HepG2 (cell line): ENCODE results near the gene CMTM3. TPM values are rescaled to one million over a fixed set of nuclear protein-coding genes. Genes with fewer than 3 reads are reported as not detected.

Experiments
- ATAC-seq: fragments of 200-7000 bp; cut with Tn5 transposase; 3 replicates; pipeline ENCODE4 v1.9.1; 2020; ENCODE audit warnings: mild to moderate bottlenecking, moderate library complexity
- BruUV-seq: library from RNA; stranded (reverse); fragments of 400-500 nt; replicated peaks from 2 replicates; lab custom pipeline; 2021; lab: Mats Ljungman, UMichigan
- CTCF ChIA-PET: fragments of 300-600 bp; formaldehyde crosslinking; extraction: SDS; loops from one replicate; lab custom pipeline; 2021; ENCODE audit warnings: low total read pairs, inconsistent platforms, low intra/inter-chr PET ratio; lab: Yijun Ruan, JAX
- POLR2A ChIA-PET: fragments of 350-600 bp; sonication (Branson Sonifier 250); formaldehyde crosslinking; loops from one replicate; lab custom pipeline; 2020; ENCODE audit warnings: antibody characterized with exemption, inconsistent platforms; lab: Yijun Ruan, JAX
- DNase-seq: peaks from one replicate; pipeline ENCODE4 v3.0.0-alpha.2; 2015; ENCODE audit warnings: low spot score
- FAIRE-seq: peaks from 3 replicates; lab custom pipeline; 2011; peaks lifted over from hg19 to GRCh38; lab: Jason Lieb, UNC
- H2AFZ ChIP-seq: one replicate; pipeline ENCODE4 v1.6.1; 2011; ENCODE audit warnings: low read length, inconsistent platforms
- H3K27ac ChIP-seq: fragments of 300-600 bp; 3 replicates; pipeline ENCODE4 v1.8.0; 2011; ENCODE audit warnings: mixed run types, mild to moderate bottlenecking, mixed read lengths, low read length, inconsistent platforms; ENCODE audit not compliant: insufficient read depth; ENCODE audit errors: extremely low read length
- H3K27me3 ChIP-seq, 2 experiments: fragments of 200-600 bp in 1 of 2; 2 replicates in 1 of 2; 3 replicates in 1 of 2; pipeline versions ENCODE4 v1.6.0 to v1.8.0; 2011; ENCODE audit warnings: low read length in 2 of 2, mild to moderate bottlenecking in 2 of 2, moderate library complexity in 2 of 2, inconsistent platforms in 1 of 2; ENCODE audit not compliant: insufficient read depth in 2 of 2, control insufficient read depth in 1 of 2
- H3K36me3 ChIP-seq, 2 experiments: fragments of 200-600 bp in 1 of 2; replicated peaks in 1 of 2; 2 replicates in 1 of 2; 3 replicates in 1 of 2; pipeline versions ENCODE4 v1.5.1 to v1.8.0; 2011; ENCODE audit warnings: low read length in 2 of 2, inconsistent platforms in 1 of 2; ENCODE audit not compliant: insufficient read depth in 2 of 2, control insufficient read depth in 1 of 2
- H3K4me1 ChIP-seq: 2 replicates; pipeline ENCODE4 v1.5.1; 2012; ENCODE audit warnings: low read length, inconsistent platforms; ENCODE audit not compliant: insufficient read depth
- H3K4me2 ChIP-seq: 2 replicates; pipeline ENCODE4 v1.6.0; 2011; ENCODE audit warnings: low read depth, low read length, inconsistent platforms
- H3K4me3 ChIP-seq, 3 experiments: fragments of 200-600 bp in 1 of 3; sonication (generic), shearing (Covaris generic) in 1 of 3; replicated peaks in 1 of 3; 2 replicates each; pipeline ENCODE4 v1.5.1; 2011 to 2016; ENCODE audit warnings: low read length in 3 of 3, inconsistent platforms in 2 of 3, low read depth in 2 of 3, mild to moderate bottlenecking in 2 of 3, control low read depth in 1 of 3, mixed read lengths in 1 of 3; ENCODE audit not compliant: insufficient read depth in 1 of 3
- H3K79me2 ChIP-seq: one replicate; pipeline ENCODE4 v1.6.1; 2011; ENCODE audit warnings: low read length, inconsistent platforms; ENCODE audit not compliant: insufficient read depth
- H3K9ac ChIP-seq: 2 replicates; pipeline ENCODE4 v1.6.0; 2011; ENCODE audit warnings: mild to moderate bottlenecking, low read depth, low read length, inconsistent platforms; ENCODE audit not compliant: insufficient read depth
- H3K9me3 ChIP-seq: 2 replicates; pipeline ENCODE4 v1.5.1; 2012; ENCODE audit warnings: mild to moderate bottlenecking, low read length
- H4K20me1 ChIP-seq: 2 replicates; pipeline ENCODE4 v1.6.0; 2011; ENCODE audit warnings: inconsistent platforms, mild to moderate bottlenecking, low read length, moderate library complexity; ENCODE audit not compliant: insufficient read depth
- SATB2 ChIP-seq: sonication (generic); formaldehyde crosslinking; IDR thresholded peaks from 2 replicates; pipeline ENCODE4 v1.5.0; 2020; ENCODE audit warnings: missing genetic modification reagents
- ZMYM3 ChIP-seq: sonication (generic); formaldehyde crosslinking; IDR thresholded peaks from 2 replicates; pipeline ENCODE4 v1.5.1; 2020; ENCODE audit warnings: mild to moderate bottlenecking, missing genetic modification reagents
- ZNF709 ChIP-seq: sonication (generic); formaldehyde crosslinking; IDR thresholded peaks from 2 replicates; pipeline ENCODE4 v1.5.0; 2020; ENCODE audit warnings: mild to moderate bottlenecking, missing genetic modification reagents
- WGBS: methylation state at CpG from one replicate; pipeline ENCODE4 v1.1.6; 2017; ENCODE audit warnings: low lambda C conversion rate; 5-methylcytosine and 5-hydroxymethylcytosine counted together
- in situ Hi-C: cut with HindIII; loops from 2 replicates; pipeline ENCODE4 v1.10.0; 2017; ENCODE audit warnings: low pct_unique_long_range_greater_than_20kb; ENCODE audit not compliant: extremely low pct_ligation_motif_present
- intact Hi-C: fragments of 100-400 bp; cut with micrococcal nuclease; formaldehyde crosslinking; loops from one replicate; pipeline ENCODE4 v1.10.0; 2022; ENCODE audit not compliant: unreplicated experiment
- polyA plus RNA-seq, 8 experiments: library from polyadenylated mRNA; depleted of rRNA in 3 of 8; stranded (reverse) in 7 of 8; unstranded in 1 of 8; fragments of >200 nt; fragmentation: Illumina TruSeq in 4 of 8; extraction: Trizol in 4 of 8; gene quantifications; 2 replicates each; pipeline versions ENCODE4 v1.2.1 to v1.2.3, GENCODE V29; 2011 to 2016; ENCODE audit warnings: low read depth in 4 of 8, missing spikeins in 1 of 8, mixed read lengths in 1 of 8; ENCODE audit not compliant: insufficient read depth in 1 of 8
- total RNA-seq, 5 experiments: library from RNA; depleted of rRNA; stranded (reverse); fragments of >200 nt; fragmentation: Illumina TruSeq; extraction: Trizol; gene quantifications; 2 replicates each; pipeline ENCODE4 v1.2.3, GENCODE V29; 2016; ENCODE audit warnings: low read depth in 1 of 5
- TF ChIP-seq, protein P1 (sequence below): sonication (generic); formaldehyde crosslinking; IDR thresholded peaks from 2 replicates; pipeline ENCODE4 v1.5.0; 2020; ENCODE audit warnings: mild to moderate bottlenecking, missing genetic modification reagents
- TF ChIP-seq, protein P2 (sequence below): sonication (generic); formaldehyde crosslinking; IDR thresholded peaks from 2 replicates; pipeline ENCODE4 v1.4.0; 2020; ENCODE audit warnings: missing genetic modification reagents

Gene CMTM3
- total and polyA plus RNA-seq, 2 of the 13 experiments (the other 11 are each of a cell fraction or from before 2014, with no cell fraction given): 29.2 to 48.7 TPM

DNA sequence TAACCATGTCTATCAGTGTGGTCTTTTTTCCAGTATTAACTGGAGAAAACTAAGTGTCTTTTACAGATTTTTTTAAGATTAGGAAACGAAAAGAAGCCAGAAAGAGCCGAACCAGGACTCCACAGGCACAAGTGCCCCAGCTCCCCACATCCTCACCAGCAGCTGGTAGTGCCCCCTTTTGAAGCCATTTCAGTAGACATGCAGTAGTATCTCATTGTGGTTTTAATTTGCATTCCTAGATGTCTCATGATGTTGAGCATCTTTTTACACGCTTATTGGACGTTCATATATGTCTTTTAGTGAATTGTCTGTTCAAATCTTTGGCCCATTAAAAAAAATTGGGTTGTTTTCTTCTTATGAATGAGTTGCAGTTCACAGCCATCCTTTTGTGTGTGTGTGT is 4.8 kb upstream of the CMTM3 start:
- ATAC-seq: no peak
- Histone ChIP-seq H3K27me3 (0 out of 5 replicates have a peak, but pooled peaks cover 0 to 3% of the 10 kb centered on the region in 2 experiments), H3K9me3 (no peaks in the 10 kb centered on the region), H4K20me1 (no peaks in the 10 kb centered on the region), H3K4me1 (peaks cover 23% of the 10 kb centered on the region), H3K36me3 (no peaks in the 10 kb centered on the region), H3K4me2 (no peak overlapping the region), H3K27ac (no peak overlapping the region), H3K9ac (no peak overlapping the region), H3K4me3 (no peak overlapping the region), H2AFZ (no peak overlapping the region), H3K79me2 (no peaks in the 10 kb centered on the region)
- intact Hi-C loops: no loop called here
- TF ChIP-seq ZMYM3 (CRISPR knock-in tag) (no peak), ZNF709 (CRISPR knock-in tag) (no peak), SATB2 (CRISPR knock-in tag) (no peak)
- TF ChIP-seq, protein P1, sequence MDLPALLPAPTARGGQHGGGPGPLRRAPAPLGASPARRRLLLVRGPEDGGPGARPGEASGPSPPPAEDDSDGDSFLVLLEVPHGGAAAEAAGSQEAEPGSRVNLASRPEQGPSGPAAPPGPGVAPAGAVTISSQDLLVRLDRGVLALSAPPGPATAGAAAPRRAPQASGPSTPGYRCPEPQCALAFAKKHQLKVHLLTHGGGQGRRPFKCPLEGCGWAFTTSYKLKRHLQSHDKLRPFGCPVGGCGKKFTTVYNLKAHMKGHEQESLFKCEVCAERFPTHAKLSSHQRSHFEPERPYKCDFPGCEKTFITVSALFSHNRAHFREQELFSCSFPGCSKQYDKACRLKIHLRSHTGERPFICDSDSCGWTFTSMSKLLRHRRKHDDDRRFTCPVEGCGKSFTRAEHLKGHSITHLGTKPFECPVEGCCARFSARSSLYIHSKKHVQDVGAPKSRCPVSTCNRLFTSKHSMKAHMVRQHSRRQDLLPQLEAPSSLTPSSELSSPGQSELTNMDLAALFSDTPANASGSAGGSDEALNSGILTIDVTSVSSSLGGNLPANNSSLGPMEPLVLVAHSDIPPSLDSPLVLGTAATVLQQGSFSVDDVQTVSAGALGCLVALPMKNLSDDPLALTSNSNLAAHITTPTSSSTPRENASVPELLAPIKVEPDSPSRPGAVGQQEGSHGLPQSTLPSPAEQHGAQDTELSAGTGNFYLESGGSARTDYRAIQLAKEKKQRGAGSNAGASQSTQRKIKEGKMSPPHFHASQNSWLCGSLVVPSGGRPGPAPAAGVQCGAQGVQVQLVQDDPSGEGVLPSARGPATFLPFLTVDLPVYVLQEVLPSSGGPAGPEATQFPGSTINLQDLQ: no peak
- TF ChIP-seq, protein P2, sequence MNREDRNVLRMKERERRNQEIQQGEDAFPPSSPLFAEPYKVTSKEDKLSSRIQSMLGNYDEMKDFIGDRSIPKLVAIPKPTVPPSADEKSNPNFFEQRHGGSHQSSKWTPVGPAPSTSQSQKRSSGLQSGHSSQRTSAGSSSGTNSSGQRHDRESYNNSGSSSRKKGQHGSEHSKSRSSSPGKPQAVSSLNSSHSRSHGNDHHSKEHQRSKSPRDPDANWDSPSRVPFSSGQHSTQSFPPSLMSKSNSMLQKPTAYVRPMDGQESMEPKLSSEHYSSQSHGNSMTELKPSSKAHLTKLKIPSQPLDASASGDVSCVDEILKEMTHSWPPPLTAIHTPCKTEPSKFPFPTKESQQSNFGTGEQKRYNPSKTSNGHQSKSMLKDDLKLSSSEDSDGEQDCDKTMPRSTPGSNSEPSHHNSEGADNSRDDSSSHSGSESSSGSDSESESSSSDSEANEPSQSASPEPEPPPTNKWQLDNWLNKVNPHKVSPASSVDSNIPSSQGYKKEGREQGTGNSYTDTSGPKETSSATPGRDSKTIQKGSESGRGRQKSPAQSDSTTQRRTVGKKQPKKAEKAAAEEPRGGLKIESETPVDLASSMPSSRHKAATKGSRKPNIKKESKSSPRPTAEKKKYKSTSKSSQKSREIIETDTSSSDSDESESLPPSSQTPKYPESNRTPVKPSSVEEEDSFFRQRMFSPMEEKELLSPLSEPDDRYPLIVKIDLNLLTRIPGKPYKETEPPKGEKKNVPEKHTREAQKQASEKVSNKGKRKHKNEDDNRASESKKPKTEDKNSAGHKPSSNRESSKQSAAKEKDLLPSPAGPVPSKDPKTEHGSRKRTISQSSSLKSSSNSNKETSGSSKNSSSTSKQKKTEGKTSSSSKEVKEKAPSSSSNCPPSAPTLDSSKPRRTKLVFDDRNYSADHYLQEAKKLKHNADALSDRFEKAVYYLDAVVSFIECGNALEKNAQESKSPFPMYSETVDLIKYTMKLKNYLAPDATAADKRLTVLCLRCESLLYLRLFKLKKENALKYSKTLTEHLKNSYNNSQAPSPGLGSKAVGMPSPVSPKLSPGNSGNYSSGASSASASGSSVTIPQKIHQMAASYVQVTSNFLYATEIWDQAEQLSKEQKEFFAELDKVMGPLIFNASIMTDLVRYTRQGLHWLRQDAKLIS (CRISPR knock-in tag): no peak
- CTCF ChIA-PET: no interaction called here
- in situ Hi-C loops: no loop called here
- FAIRE-seq: no peak
- DNase-seq: no peak
- no TSS peak for BruUV-seq
- 41% methylated on average over 4 of the region's 4 CpGs for WGBS
- POLR2A ChIA-PET: no interaction called here
